Measurements from ENCODE around the gene PTDSS2.

The PTDSS2 gene

GRCh38 chr11:487571-488021, 37.5 kb downstream of the PTDSS2 start:
- Histone ChIP-seq H3K4me1 (no peaks in the 10 kb centered on the region), H3K9ac (no peak overlapping the region), H3K36me3 (peaks cover 79% of the 10 kb centered on the region), H3K27me3 (no peaks in the 10 kb centered on the region), H4K20me1 (peaks cover 61% of the 10 kb centered on the region), H3K27ac (no peak overlapping the region), H3K4me3 (no peak overlapping the region), H3K4me2 (no peak overlapping the region), H3K9me3 (peaks cover 17% of the 10 kb centered on the region)
- no peak for TF ChIP-seq Cebpa-rat (IDR thresholded peaks at IDR 0.05)

GRCh38 chr11:488062-488461, 38.0 kb downstream of the PTDSS2 start:
- Histone ChIP-seq H4K20me1 (peaks cover 65% of the 10 kb centered on the region), H3K9ac (no peak overlapping the region), H3K27me3 (no peaks in the 10 kb centered on the region), H3K4me1 (no peaks in the 10 kb centered on the region), H3K4me3 (no peak overlapping the region), H3K27ac (no peak overlapping the region), H3K4me2 (no peak overlapping the region), H3K9me3 (peaks cover 16% of the 10 kb centered on the region; the same call in 1 of the 2 replicates), H3K36me3 (peaks cover 83% of the 10 kb centered on the region)
- no peak for TF ChIP-seq Cebpa-rat (IDR thresholded peaks at IDR 0.05)

- H3K27me3 ChIP-seq: no peaks in the 10 kb centered on the region
- H3K4me3 ChIP-seq: no peak overlapping the region
- no peak overlapping the region for H3K27ac ChIP-seq
- no peak overlapping the region for H3K4me2 ChIP-seq
- H4K20me1 ChIP-seq: peaks cover 65% of the 10 kb centered on the region
- TF ChIP-seq Cebpa-rat (IDR thresholded peaks at IDR 0.05): no peak
- peaks cover 85% of the 10 kb centered on the region for H3K36me3 ChIP-seq
- no peak overlapping the region for H3K9ac ChIP-seq
- peaks cover 12% of the 10 kb centered on the region; the same call in 1 of the 2 replicates for H3K9me3 ChIP-seq
- H3K4me1 ChIP-seq: no peaks in the 10 kb centered on the region
Observed at GRCh38 chr11:488579-488978, 38.5 kb downstream of the PTDSS2 start.

- H3K4me3 ChIP-seq: no peak overlapping the region
- TF ChIP-seq Cebpa-rat (IDR thresholded peaks at IDR 0.05): no peak
- H3K36me3 ChIP-seq: peaks cover 84% of the 10 kb centered on the region
- peaks cover 61% of the 10 kb centered on the region for H4K20me1 ChIP-seq
- peaks cover 9% of the 10 kb centered on the region; the same call in 1 of the 2 replicates for H3K9me3 ChIP-seq
- H3K27me3 ChIP-seq: no peaks in the 10 kb centered on the region
- no peak overlapping the region for H3K4me2 ChIP-seq
- H3K9ac ChIP-seq: no peak overlapping the region
- no peak overlapping the region for H3K27ac ChIP-seq
- no peaks in the 10 kb centered on the region for H3K4me1 ChIP-seq
Observed at GRCh38 chr11:488992-489391, 38.9 kb downstream of the PTDSS2 start.

- no peak overlapping the region for H3K4me2 ChIP-seq
- H3K27me3 ChIP-seq: no peaks in the 10 kb centered on the region
- H4K20me1 ChIP-seq: peaks cover 57% of the 10 kb centered on the region
- peaks cover 4% of the 10 kb centered on the region; the same call in 1 of the 2 replicates for H3K9me3 ChIP-seq
- no peak for TF ChIP-seq Cebpa-rat (IDR thresholded peaks at IDR 0.05)
- H3K36me3 ChIP-seq: peaks cover 84% of the 10 kb centered on the region
- H3K4me1 ChIP-seq: no peaks in the 10 kb centered on the region
- H3K4me3 ChIP-seq: no peak overlapping the region
- no peak overlapping the region for H3K27ac ChIP-seq
- H3K9ac ChIP-seq: no peak overlapping the region
Observed at GRCh38 chr11:489610-490185, 39.6 kb downstream of the PTDSS2 start.

GRCh38 chr11:490186-490929, 40.3 kb downstream of the PTDSS2 start:
- H3K4me1 ChIP-seq: no peaks in the 10 kb centered on the region
- no peaks in the 10 kb centered on the region for H3K9me3 ChIP-seq
- no peak overlapping the region for H3K9ac ChIP-seq
- no peak overlapping the region for H3K4me2 ChIP-seq
- peaks cover 57% of the 10 kb centered on the region for H4K20me1 ChIP-seq
- H3K36me3 ChIP-seq: peaks cover 85% of the 10 kb centered on the region
- no peak overlapping the region for H3K27ac ChIP-seq
- H3K4me3 ChIP-seq: no peak overlapping the region
- H3K27me3 ChIP-seq: no peaks in the 10 kb centered on the region
- TF ChIP-seq Cebpa-rat (IDR thresholded peaks at IDR 0.05): no peak

GRCh38 chr11:490930-491260, 40.8 kb downstream of the PTDSS2 start:
- H3K4me3 ChIP-seq: no peak overlapping the region
- no peak for TF ChIP-seq Cebpa-rat (IDR thresholded peaks at IDR 0.05)
- no peak overlapping the region for H3K9ac ChIP-seq
- no peaks in the 10 kb centered on the region for H3K9me3 ChIP-seq
- H3K4me1 ChIP-seq: no peaks in the 10 kb centered on the region
- H3K27ac ChIP-seq: no peak overlapping the region
- H3K27me3 ChIP-seq: no peaks in the 10 kb centered on the region
- H3K4me2 ChIP-seq: no peak overlapping the region
- H4K20me1 ChIP-seq: peaks cover 57% of the 10 kb centered on the region
- peaks cover 90% of the 10 kb centered on the region for H3K36me3 ChIP-seq

GRCh38 chr11:491358-491757, 41.3 kb downstream of the PTDSS2 start:
- H3K9me3 ChIP-seq: no peaks in the 10 kb centered on the region
- no peak overlapping the region for H3K27ac ChIP-seq
- no peak overlapping the region for H3K9ac ChIP-seq
- no peaks in the 10 kb centered on the region for H3K4me1 ChIP-seq
- H4K20me1 ChIP-seq: peaks cover 57% of the 10 kb centered on the region
- no peak overlapping the region for H3K4me3 ChIP-seq
- no peak overlapping the region for H3K4me2 ChIP-seq
- no peaks in the 10 kb centered on the region for H3K27me3 ChIP-seq
- peaks cover 92% of the 10 kb centered on the region for H3K36me3 ChIP-seq
- TF ChIP-seq Cebpa-rat (IDR thresholded peaks at IDR 0.05): no peak

- Histone ChIP-seq H4K20me1 (peaks cover 49% of the 10 kb centered on the region), H3K27me3 (no peaks in the 10 kb centered on the region), H3K4me3 (no peak overlapping the region), H3K4me1 (no peaks in the 10 kb centered on the region), H3K9ac (no peak overlapping the region), H3K27ac (no peak overlapping the region), H3K36me3 (peaks cover 92% of the 10 kb centered on the region), H3K4me2 (no peak overlapping the region), H3K9me3 (no peaks in the 10 kb centered on the region)
- TF ChIP-seq Cebpa-rat (IDR thresholded peaks at IDR 0.05): no peak
Observed at GRCh38 chr11:492427-493226, 42.5 kb downstream of the PTDSS2 start.

All from BLaER1 (cell line).